HG03521 (cell line): ENCODE measurements around the gene NOTO.

Experiments used
- ATAC-seq: cut with Tn5 transposase; IDR thresholded peaks from one replicate; pipeline ENCODE4 v1.9.1; 2021; ENCODE audit warnings: mild to moderate bottlenecking, moderate library complexity; ENCODE audit not compliant: unreplicated experiment

The NOTO gene

GRCh38 chr2:73233154-73233931 is 31.0 kb downstream of the NOTO start, which contains the start of gene PRADC1:
TSS of gene PRADC1 (minus strand) at chr2:73233239. CDS start at chr2:73233160, 79 bp downstream.
- peak; percentile 89 for ATAC-seq

GRCh38 chr2:73233932-73234832 is 31.8 kb downstream of the NOTO start, which contains the start of gene CCT7:
TSS of gene CCT7 (plus strand) at chr2:73234308. CDS start at chr2:73234379, 71 bp downstream.
- peak; percentile 55 for ATAC-seq

DNA sequence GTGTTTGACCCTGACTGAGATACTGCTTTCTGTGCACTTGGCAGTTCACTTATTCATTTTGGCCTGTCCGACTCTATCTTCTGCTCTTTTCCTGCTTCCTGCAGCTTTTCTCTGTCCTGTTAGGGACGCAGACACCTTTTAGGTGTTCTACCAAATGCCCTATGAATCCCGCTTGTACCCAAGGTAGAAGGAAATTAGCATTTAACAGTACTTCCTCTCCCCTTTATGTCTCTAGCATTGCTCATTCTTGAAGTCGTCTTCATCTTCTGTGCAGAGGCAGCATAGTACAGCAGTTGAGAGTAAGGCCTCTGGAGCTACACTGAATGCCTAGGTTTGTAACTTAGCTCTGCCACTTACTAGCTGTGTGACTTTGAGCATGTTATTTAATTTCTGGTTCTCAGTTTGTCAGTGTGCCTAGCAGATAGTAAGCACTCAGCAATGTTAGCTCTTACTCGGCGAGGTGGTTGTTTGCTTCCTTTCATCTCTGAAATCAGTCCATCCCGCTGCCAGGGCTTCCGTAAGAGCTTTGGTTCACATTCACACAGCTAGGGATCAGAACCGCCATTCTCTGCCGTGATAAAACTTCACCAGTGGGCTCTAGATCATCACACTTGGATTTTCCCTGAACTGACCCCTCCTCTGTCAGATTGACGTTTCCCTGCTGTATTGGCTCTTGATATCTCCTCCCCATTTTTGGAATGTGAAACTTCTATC is 33.1 kb downstream of the NOTO start:
- ATAC-seq, result no peak

- ATAC-seq, result no peak
Observed at GRCh38 chr2:73237168-73237567, 34.8 kb downstream of the NOTO start.

GRCh38 chr2:73238149-73238548 is 35.8 kb downstream of the NOTO start:
- no peak for ATAC-seq

DNA sequence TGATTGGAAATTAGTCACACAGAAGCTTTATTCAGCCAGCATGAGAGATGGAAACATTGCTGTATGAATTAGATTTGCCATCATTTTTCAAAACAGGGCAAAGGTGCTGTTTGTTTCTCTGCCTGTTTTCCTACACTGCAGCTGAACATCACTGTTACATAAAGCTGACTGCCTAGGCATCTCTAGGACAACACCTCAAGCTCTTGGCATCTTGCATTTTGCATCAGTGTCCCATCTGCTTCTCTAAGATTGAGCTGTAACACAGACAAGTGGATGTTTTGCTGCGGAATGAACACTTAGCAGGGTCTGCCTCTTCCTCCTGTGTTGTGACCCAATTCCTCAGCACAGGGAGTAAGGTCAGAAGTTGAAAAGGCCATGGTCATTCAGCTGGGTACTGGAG is 36.6 kb downstream of the NOTO start:
- ATAC-seq, result no peak

DNA sequence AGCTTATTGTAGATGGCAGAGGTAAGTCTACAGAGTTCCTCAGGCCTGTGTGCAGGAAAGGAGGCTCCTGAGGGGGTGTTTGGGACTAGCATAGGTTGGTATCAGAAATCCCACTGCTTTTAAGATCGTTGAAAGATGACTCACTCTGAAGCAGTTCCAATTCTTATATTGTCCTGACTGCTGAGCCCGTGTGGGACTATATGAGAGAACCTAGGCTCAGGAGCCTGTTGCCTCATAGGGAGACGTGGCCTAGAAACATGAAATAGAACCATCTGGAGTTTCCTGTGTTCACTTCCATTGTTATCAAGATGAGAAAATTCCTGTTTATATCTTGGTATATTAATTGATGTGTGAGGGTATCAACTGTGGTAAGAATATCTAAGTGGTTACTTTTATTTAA is 37.4 kb downstream of the NOTO start:
- no peak for ATAC-seq

DNA sequence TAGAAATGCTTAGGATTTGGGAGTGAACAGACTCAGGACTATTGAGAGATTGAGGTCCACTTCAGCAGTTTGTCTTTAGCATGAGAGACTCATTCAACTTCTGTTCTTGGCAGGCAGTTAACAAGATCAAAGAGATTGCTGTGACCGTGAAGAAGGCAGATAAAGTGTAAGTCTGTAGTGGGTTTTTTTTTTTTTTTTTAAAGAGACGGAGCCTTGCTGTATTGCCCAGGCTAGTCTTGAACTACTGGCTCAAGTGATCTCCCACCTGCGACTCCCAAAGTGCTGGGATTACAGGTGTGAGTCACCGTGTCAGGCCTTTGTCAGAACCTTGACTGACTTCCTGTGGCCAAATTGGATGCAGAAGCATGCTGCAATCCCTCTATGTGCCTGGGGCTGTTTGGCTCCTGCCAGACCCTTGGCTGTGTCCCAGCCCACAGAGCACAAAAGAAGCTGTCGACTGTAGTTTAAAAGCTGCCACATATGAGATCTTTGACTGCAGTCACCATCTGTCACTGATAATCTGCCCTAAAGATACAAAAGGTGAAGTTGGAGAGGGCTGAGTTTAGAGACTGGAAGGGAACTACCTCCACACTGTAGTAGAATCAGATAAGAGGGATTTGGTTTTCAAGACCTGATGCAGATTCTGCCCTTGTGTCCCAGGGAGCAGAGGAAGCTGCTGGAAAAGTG is 41.7 kb downstream of the NOTO start:
- ATAC-seq, result no peak

DNA sequence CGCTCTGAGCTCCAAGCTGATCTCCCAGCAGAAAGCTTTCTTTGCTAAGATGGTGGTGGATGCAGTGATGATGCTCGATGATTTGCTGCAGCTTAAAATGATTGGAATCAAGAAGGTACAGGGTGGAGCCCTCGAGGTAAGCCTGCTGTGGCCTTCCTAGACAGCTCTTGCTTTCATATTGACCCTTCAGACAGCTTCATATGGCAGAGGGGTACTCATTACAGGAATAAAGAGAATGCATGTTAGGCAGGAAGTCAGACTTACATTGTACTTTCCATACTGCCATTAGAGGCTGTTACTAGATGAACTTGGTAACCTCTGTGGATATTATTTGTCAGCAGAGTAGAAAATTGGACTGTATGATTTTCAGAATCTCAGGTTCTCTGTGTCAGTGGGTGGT is 42.2 kb downstream of the NOTO start:
- no peak for ATAC-seq

- ATAC-seq, result no peak
Observed at GRCh38 chr2:73246850-73247249, 44.5 kb downstream of the NOTO start.

DNA sequence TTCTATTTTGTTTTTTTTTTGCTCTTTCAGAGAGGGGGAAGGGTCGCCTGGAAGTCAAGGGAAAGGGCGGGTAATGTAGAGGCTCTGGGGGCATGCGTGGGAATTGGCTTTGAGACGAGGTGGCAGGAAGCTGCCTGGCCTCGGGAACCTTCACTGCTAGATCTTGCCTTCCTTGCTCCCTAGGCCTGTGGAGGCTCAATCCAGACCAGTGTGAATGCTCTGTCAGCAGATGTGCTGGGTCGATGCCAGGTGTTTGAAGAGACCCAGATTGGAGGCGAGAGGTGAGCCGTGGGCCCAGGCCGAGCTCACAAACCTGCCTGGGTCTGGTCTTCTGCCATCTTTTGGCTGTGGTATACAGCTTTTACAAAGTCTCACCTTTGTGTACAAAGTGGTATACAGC is 47.3 kb downstream of the NOTO start:
- ATAC-seq, result no peak

- no peak for ATAC-seq
Observed at GRCh38 chr2:73250872-73251846, 48.8 kb downstream of the NOTO start.

GRCh38 chr2:73252238-73253027 is 50.1 kb downstream of the NOTO start:
- no peak for ATAC-seq

DNA sequence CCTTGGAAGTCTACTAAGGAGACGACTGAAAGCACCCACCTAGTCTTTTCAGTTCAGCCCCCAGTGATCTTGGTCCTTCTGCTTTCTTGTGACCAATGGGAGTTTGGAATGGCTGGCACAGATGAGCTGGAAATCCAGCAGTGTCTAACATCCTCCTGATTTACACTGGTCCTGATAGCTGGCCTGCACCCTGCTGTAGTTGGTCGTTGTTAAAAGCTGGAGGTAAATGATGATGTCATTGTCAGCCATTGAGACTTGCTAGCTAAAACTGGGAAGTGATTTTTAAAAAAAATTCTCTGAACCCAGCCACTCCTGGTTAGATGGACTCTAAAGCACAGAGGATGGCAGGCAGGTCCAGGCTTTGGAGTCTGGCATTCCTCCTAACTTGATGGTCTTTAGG is 51.0 kb downstream of the NOTO start:
- no peak for ATAC-seq

DNA sequence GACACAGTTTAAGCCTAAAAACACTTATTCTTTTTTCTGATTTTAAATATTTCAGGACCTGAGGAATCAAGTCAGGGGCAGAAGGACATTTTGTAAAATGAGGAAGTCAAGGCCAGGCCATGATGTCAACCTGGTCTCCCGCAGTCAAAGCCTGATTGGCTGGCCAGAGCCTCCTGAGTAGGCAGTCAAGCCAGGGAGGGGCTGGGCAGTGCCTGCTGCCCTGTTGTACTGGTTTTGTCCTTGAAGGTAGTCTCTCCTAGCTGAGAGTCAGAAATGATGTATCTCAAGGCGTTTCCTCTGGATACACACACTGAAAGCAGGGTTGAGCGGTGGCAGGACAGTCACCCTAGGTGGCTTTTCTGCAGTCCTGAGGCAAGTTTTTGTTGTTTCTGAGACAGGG is 51.5 kb downstream of the NOTO start:
- ATAC-seq, result no peak

DNA sequence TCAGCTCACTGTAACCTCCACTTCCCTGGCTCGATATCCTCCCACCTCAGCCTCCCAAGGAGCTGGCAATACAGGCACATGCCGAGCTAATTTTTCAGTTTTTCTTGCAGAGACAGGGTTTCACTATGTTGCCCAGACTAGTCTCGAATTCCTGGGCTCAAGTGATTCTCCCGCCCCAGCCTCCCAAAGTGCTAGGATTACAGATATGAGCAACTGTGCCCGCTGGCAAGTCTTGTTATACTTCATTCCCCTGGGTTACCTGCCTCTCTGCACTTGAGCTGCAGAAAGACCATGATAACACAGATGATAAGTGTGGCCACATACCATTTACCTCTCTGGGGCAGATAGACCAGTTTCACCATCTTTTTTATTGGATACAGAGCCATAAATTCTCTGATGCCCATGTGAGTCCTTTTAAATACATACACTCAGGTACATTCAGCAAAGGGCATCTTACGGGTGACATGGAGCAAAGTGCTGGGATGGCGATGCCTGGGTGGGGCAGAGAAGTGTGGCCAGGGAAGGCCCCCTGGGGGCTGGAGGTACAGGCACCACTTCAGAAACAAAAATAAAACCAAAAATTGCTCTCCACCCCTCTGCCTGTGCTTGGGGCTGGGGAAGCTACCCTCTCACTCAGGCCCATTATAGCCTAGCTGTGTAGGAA is 52.1 kb downstream of the NOTO start:
- ATAC-seq, result no peak

- ATAC-seq, result no peak
Observed at GRCh38 chr2:73255007-73255644, 52.8 kb downstream of the NOTO start.
